ENCODE results near the gene SORBS1.

SORBS1 gene

DNA sequence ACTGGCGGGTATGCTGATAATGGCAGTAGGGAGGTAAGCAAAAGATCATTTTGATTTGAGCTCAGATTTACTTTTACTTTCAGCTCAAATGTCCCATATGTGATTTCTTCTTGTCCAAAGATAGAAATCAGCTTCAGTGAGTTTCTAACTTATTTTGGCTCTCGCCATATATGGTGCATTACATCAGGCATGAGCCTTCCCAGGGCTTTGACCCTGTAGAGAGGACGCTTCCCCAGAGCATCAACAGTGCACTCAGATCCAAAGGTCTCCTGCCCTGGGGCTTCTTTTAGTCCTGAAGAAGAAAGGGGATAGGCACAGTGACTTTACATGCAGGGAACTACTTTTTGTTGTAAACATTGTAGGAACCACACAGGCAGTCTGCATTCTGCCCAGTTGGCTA lies 141.8 kb downstream of the SORBS1 start:
- TF ChIP-seq, protein P1, sequence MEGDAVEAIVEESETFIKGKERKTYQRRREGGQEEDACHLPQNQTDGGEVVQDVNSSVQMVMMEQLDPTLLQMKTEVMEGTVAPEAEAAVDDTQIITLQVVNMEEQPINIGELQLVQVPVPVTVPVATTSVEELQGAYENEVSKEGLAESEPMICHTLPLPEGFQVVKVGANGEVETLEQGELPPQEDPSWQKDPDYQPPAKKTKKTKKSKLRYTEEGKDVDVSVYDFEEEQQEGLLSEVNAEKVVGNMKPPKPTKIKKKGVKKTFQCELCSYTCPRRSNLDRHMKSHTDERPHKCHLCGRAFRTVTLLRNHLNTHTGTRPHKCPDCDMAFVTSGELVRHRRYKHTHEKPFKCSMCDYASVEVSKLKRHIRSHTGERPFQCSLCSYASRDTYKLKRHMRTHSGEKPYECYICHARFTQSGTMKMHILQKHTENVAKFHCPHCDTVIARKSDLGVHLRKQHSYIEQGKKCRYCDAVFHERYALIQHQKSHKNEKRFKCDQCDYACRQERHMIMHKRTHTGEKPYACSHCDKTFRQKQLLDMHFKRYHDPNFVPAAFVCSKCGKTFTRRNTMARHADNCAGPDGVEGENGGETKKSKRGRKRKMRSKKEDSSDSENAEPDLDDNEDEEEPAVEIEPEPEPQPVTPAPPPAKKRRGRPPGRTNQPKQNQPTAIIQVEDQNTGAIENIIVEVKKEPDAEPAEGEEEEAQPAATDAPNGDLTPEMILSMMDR (IDR thresholded peaks at IDR 0.05; ENCODE audit: extremely low read depth, insufficient read depth, missing control alignments) = no peak
- DNase-seq (ENCODE audit: low spot score) = no peak
- in situ Hi-C loops (cut with MboI; ENCODE audit: low pct_unique_long_range_greater_than_20kb, low sequenced_read_pairs, unreplicated experiment) = no loop called here

DNA sequence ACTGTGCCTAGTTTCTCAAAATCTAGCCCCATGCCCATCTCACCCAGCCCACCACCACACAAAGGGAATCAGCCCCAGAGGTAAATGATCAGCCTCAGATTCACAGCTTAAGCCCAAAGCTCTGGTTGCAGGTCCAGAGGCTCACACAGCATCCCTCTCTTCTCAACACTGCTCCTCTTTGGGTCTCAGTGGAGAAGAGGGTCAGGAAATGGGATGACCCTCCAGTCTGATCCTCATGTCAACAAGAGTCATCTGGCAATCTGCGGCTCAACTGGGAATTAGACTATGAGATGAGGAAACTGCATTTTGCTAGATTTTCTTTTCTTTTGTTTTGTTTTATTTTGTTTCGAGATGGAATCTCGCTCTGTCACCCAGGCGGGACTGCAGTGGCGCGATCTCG lies 144.2 kb downstream of the SORBS1 start:
- TF ChIP-seq, protein P1 (IDR thresholded peaks at IDR 0.05; ENCODE audit: extremely low read depth, insufficient read depth, missing control alignments) = no peak
- DNase-seq (ENCODE audit: low spot score) = no peak
- in situ Hi-C loops (cut with MboI; ENCODE audit: low pct_unique_long_range_greater_than_20kb, low sequenced_read_pairs, unreplicated experiment) = no loop called here

DNA sequence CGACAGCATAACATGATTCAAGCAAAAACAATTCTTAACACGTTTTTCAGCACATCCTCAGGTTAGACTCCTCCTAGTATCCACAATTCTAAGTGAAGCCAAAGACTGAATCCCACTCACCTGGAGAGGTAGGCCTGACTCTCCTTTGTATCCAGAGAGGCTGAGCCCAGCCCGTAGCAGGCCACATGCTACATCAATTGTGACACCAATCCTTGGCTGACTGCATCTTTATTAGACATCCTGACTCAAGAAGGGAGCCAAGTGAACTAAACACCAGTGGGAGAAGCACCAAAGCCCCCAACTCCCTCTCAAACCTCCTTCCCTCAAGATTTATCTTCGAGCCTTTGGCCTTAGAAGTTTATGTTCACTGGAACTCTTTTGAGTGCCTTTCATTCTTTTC lies 144.9 kb downstream of the SORBS1 start:
- in situ Hi-C loops (cut with MboI; ENCODE audit: low pct_unique_long_range_greater_than_20kb, low sequenced_read_pairs, unreplicated experiment) = no loop called here
- TF ChIP-seq, protein P1 (IDR thresholded peaks at IDR 0.05; ENCODE audit: extremely low read depth, insufficient read depth, missing control alignments) = no peak
- DNase-seq (ENCODE audit: low spot score) = no peak

DNA sequence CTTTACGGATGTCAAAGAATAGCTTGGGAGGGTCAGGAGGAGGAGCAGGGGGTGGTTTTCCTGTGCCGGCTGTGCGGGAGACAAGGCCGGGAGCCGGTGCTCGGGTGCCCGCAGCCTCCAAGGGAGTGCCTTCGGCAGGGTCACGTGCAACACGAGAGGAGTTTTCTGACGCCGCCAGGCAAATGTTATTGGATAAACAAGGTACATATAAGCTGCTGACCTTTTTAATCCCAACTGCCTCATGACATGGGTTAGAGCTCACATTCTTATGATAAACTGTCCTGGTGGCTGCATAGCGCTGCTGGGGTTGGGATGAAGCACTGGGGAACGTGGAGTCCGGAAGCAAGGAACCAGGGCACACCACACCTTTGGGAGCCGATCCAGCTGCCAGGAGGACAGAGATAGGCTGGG lies 145.5 kb downstream of the SORBS1 start:
- TF ChIP-seq, protein P1 (IDR thresholded peaks at IDR 0.05; ENCODE audit: extremely low read depth, insufficient read depth, missing control alignments) = no peak
- in situ Hi-C loops (cut with MboI; ENCODE audit: low pct_unique_long_range_greater_than_20kb, low sequenced_read_pairs, unreplicated experiment) = no loop called here
- no peak for DNase-seq (ENCODE audit: low spot score)

DNA sequence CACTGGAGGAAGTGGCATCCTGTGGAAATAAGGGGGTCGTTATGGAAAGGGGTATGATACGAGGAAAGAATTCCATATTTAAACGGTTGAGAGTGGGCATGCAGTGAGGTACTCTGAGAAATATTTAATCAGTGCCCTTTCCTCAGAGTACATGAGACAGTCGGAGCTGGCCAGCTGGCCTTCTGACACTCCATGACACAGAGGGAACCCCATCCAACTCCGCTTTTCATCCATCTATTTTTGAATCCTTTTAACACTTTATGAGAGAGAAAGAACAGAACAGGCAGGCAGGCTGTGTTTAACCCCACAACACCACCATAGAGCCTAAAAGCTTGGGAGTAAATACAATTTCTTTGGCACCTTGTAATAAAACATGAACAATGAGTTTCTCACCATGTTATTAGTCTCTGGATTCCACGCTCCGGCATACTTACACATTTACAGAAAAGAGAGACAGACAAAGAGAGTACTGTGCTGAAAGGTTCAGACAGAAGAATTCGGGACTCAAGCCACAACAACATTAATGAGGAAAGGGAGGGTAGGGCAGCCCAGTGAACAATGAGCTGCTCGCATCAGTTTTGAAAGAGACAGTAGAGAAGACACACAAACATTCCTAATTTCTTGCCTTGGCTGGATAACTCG lies 146.2 kb downstream of the SORBS1 start:
- in situ Hi-C loops (cut with MboI; ENCODE audit: low pct_unique_long_range_greater_than_20kb, low sequenced_read_pairs, unreplicated experiment) = no loop called here
- no peak for DNase-seq (ENCODE audit: low spot score)
- TF ChIP-seq, protein P1 (IDR thresholded peaks at IDR 0.05; ENCODE audit: extremely low read depth, insufficient read depth, missing control alignments) = no peak

DNA sequence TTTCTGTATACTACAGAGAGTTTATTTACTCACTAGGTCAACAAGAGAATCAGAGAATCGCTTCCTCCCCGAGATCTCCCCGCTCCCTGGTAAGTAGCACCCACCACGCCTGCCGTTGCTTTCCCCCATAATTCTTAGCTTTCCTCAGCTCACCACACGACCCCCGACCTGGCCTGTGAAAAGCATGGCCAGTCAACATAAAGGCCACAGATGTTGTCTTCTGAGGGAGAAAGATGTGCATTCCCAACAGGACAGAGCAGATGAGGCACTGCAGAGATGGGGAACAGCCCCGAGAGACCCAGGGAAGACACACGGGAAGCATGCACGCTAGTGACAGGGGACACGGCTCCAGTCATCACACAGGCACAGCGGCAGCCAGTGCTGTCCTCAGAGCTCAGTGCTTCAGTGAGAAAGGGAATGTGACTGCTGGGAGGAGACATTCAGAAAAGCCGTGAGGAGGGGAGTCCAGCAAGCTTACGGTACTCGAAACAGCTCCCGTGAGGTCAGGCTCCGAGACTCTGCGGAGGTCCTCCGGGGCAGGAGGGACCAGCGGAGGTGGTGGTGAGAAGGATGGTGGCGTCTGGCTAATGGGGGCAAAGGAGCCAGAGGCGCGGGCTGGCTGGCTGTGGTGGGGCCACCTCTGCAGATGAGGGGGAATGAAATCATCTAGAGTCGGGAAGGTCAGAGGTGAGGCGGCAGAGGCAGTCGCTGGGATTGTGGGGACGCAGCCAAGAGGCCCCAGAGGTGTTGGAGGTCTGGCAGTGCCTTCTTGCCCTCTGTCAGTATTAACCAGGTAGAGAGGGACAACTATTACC lies 146.9 kb downstream of the SORBS1 start:
- no peak for DNase-seq (ENCODE audit: low spot score)
- TF ChIP-seq, protein P1 (IDR thresholded peaks at IDR 0.05; ENCODE audit: extremely low read depth, insufficient read depth, missing control alignments) = no peak
- in situ Hi-C loops (cut with MboI; ENCODE audit: low pct_unique_long_range_greater_than_20kb, low sequenced_read_pairs, unreplicated experiment) = no loop called here

All from GM13977 (cell line).